Measurements from ENCODE around the gene KRTAP19-3. TPM values are rescaled to one million over a fixed set of nuclear protein-coding genes. Genes with fewer than 3 reads are reported as not detected.

The KRTAP19-3 gene
- total RNA-seq, 2 donors from 2014 or later, result not detected

Other genes starting within 250 kb of the KRTAP19-3 start
- not detected for gene KRTAP24-1, start 209.1 kb downstream of the KRTAP19-3 start, total RNA-seq
- not detected for gene KRTAP25-1, start 202.5 kb downstream of the KRTAP19-3 start, total RNA-seq
- gene KRTAP26-1, start 171.7 kb downstream of the KRTAP19-3 start, total RNA-seq, result not detected
- gene KRTAP27-1, start 154.3 kb downstream of the KRTAP19-3 start, total RNA-seq, result not detected
- not detected for gene KRTAP23-1, start 143.4 kb downstream of the KRTAP19-3 start, total RNA-seq
- not detected for gene KRTAP13-2, start 119.7 kb downstream of the KRTAP19-3 start, total RNA-seq
- not detected for gene KRTAP13-1, start 96.0 kb downstream of the KRTAP19-3 start, total RNA-seq
- gene KRTAP13-3, start 66.1 kb downstream of the KRTAP19-3 start, total RNA-seq, result not detected
- not detected for gene KRTAP13-4, start 61.8 kb downstream of the KRTAP19-3 start, total RNA-seq
- gene KRTAP15-1, start 51.7 kb downstream of the KRTAP19-3 start, total RNA-seq, result not detected
- not detected for gene KRTAP19-1, start 11.6 kb downstream of the KRTAP19-3 start, total RNA-seq
- not detected for gene KRTAP19-2, start 4.6 kb downstream of the KRTAP19-3 start, total RNA-seq
- not detected for gene KRTAP19-4, start 5.2 kb upstream of the KRTAP19-3 start, total RNA-seq
- gene KRTAP19-5, start 10.1 kb upstream of the KRTAP19-3 start, total RNA-seq, result not detected
- gene KRTAP19-6, start 49.9 kb upstream of the KRTAP19-3 start, total RNA-seq, result not detected
- not detected for gene KRTAP19-7, start 69.3 kb upstream of the KRTAP19-3 start, total RNA-seq
- not detected for gene KRTAP22-2, start 98.4 kb upstream of the KRTAP19-3 start, total RNA-seq
- gene KRTAP6-3, start 100.4 kb upstream of the KRTAP19-3 start, total RNA-seq, result not detected
- not detected for gene KRTAP6-2, start 106.9 kb upstream of the KRTAP19-3 start, total RNA-seq
- not detected for gene KRTAP22-1, start 109.1 kb upstream of the KRTAP19-3 start, total RNA-seq
- not detected for gene KRTAP6-1, start 121.9 kb upstream of the KRTAP19-3 start, total RNA-seq
- gene KRTAP20-1, start 124.4 kb upstream of the KRTAP19-3 start, total RNA-seq, result not detected
- not detected for gene KRTAP20-4, start 128.6 kb upstream of the KRTAP19-3 start, total RNA-seq
- gene KRTAP20-2, start 143.2 kb upstream of the KRTAP19-3 start, total RNA-seq, result not detected
- not detected for gene KRTAP20-3, start 150.9 kb upstream of the KRTAP19-3 start, total RNA-seq
- gene KRTAP21-3, start 226.8 kb upstream of the KRTAP19-3 start, total RNA-seq, result not detected